Amygdala (tissue), 56 donors: ENCODE measurements around the gene MFSD6.

Source experiments
- DNase-seq, 56 donors: peaks; one replicate each; lab custom pipeline; 2025; lab: John Stamatoyannopoulos, UW

MFSD6 gene

DNA sequence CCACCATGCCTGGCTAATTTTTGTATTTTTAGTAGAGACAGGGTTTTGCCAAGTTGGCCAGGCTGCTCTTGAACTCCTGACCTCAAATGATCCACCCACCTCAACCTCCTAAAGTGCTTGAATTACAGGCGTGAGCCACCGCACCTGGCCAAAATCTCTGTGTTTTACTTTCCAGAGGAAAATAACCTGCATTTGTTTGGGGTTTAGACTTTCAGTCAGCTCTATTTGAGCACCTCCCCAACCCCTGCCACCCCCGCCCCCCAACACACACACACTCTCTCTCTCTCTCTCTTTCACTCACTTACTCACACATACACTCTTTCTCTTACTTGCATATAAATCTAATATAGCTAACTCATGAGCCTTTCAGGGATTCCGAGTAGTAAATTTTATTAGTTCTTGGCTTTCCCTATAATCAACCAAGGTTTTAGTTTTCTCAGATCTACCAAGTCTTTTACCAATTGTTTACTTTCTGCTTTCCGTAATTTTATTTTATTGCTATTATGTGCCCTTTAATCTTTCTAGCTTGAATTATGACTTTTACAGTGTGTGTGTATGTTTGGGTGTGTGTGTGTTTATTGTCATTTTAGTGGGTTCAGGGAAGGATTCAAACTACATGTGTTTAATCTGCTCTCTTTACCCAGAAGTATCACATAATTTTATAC lies 24.5 kb downstream of the MFSD6 start:
- no peak for DNase-seq

DNA sequence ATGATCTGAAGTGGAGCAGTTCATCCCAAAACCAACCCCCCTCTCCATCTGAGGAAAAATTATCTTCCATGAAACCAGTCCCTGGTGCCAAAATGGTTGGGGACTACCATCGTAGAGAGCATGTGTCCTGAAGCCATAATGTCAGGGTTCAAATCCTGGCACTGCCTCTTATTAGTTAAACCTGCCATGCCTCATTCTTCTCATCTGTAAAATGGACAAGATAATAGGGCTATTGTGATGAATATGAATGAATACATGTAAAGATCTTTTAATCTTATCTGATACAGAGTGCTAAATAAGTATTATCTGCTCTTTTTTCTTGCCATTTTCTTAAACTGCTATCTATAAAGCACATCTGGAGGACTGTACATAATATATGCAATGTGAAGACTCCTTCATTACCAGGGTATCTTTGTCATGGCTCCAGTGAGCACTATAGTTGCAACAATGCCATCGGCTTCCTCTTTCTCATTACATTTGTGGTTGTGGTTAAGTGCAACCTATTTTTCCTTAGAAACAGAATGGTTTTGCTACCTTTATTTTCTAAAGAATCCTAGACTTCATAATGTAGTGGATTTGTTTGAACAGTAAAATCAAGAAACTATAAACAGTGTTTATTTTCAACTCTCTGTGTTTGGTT lies 27.0 kb downstream of the MFSD6 start:
- DNase-seq: no peak

- no peak for DNase-seq
These were observed 28.4 kb downstream of the MFSD6 start for GRCh38 chr2:190436557-190436956.

DNA sequence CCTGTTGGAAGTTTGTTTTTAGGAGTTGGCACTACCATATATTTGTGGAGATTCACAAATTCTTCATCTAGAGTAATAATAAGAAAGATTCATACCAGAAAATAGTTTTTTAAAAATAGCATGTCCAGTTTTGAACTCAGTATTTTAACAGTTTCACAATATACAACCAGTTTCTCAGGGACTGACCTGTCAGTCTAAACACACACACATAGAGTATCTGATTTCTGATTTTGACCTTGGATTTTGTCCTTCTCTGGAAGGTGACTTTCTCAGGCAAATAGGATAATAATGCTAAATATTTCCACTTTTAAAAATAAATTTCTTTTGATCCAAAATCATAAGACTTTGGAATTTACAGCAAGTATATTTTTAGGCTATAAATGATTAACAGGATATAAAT lies 32.0 kb downstream of the MFSD6 start:
- no peak for DNase-seq

GRCh38 chr2:190441564-190441963 lies 33.4 kb downstream of the MFSD6 start:
- DNase-seq: no peak

- no peak for DNase-seq
These were observed 34.9 kb downstream of the MFSD6 start for GRCh38 chr2:190443055-190443454.

DNA sequence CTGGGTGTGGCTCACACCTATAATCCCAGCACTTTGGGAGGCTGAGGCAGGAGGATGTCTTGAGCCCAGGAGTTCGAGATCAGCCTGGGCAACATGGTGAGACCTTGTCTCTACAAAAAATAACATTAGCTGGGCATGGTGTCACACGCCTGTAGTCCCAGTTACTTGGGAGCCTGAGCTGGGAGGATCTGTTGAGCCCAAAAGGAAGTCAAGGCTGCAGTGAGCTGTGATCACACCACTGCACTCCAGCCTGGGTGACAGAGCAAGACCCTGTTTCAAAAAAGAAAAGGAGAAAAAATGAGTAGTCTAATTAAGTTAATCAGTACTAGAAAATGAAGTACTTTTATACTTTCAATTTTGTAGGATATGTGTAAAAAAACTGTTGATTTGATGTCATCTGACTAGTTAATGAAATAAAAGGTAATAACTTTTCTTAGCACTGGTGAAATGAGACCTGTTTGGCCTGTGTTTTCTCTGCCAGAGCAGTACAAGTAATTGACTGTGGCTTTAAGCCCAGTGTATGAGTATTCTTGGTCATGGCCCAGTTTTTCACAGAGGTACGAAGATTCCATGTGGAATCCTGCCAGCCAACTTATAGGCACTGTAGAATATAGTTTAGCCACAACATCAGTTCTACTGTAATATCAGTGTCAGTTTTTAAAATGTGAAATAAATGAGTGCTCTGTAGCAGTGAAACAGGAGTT lies 35.8 kb downstream of the MFSD6 start:
- DNase-seq: no peak

DNA sequence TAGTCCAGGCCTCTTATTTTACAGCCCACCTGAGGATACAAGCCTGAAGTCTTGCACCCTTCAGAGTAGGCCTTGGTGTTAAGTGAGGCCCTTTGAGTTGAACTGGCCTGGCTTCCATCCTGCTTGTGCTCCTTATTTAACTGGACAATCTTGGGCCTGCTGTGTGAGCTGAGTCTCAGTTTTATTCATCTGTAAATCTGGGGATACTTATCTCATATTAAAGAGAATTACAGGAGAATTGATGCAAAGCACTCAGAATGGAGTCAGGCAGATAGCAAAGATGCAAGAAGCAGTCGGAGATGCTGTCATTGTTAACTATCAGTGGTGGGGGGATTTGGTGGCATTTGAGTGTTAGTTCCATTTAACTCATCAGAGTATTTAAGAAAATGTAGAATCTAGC lies 36.8 kb downstream of the MFSD6 start:
- no peak for DNase-seq

- DNase-seq: no peak
These were observed 38.0 kb downstream of the MFSD6 start for GRCh38 chr2:190446193-190446592.

GRCh38 chr2:190446750-190447516 lies 38.8 kb downstream of the MFSD6 start:
- DNase-seq: no peak

- DNase-seq: no peak
These were observed 39.6 kb downstream of the MFSD6 start for GRCh38 chr2:190447766-190448165.

- DNase-seq: no peak
These were observed 41.8 kb downstream of the MFSD6 start for GRCh38 chr2:190449925-190450324.

DNA sequence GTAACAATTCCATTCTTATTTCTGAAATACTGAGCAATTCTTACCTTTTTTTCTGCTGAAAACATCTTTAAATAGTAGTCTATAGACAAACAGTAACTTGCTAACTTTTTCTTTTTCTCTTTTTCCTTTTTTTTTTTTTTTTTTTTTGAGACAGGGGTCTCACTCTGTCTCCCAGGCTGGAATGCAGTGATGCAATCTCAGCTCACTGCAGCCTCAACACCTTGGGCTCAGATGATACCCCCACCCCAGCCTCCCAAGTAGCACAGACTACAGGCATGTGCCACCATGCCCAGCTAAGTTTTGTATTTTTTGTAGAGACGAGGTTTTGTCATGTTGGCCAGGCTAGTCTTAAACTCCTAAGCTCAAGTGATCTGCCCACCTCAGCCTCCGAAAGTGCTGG lies 42.2 kb downstream of the MFSD6 start:
- DNase-seq: no peak

- no peak for DNase-seq
These were observed 43.5 kb downstream of the MFSD6 start for GRCh38 chr2:190451561-190452176.

- no peak for DNase-seq
These were observed 44.3 kb downstream of the MFSD6 start for GRCh38 chr2:190452433-190452832.

- no peak for DNase-seq
These were observed 46.6 kb downstream of the MFSD6 start for GRCh38 chr2:190454795-190455194.

GRCh38 chr2:190455358-190456095 lies 47.4 kb downstream of the MFSD6 start:
- no peak for DNase-seq

DNA sequence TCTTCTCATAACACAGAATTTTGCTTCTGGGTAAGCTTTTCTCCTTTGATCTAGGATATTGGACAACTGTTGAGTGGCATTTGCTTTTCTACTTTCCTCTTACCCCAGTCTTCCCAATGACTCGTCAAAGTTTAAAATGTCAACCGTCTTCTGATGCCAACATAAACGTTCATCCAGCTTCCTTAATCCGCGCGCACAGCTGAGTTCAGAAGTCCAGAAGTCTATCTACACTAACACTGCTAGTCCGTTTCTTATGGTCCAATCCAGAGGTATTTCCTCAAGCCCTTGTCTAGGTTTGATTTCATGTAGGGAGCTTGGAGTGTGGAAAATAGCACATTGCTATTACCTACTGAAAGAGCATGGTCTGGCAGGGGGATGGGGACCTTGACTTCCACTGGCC lies 48.7 kb downstream of the MFSD6 start:
- no peak for DNase-seq

- DNase-seq: no peak
These were observed 49.1 kb downstream of the MFSD6 start for GRCh38 chr2:190457256-190457655.
